ENCODE data around the gene DDX46.

DNA sequence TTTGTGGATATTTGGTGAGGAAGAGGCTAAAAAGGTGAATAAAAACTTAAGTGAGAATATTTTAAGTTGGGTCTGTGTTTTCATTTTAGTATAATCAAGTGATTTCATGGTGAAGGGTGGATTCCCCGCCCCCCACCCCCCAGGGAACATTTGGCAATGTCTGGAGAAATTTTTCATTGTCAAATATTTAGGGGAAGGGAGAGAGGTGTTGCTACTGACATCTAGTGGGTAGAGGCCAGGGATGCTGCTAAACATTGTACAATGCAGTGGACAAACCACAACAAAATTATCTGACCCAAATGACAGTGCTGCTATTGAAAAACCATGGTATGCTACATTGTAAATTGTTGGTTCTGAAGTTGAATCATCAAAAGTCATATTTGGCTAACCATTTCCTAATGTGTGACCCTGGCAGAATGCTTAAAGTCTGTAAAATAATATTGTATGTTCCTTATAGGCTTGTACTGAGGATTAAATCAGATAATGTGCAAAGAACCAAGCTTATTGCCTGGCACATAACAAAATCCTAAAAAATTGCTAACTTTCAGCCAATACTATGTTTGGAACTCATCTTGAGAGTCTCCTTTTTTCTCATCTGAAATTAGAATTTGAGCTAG is 92.8 kb downstream of the DDX46 start:
- TF ChIP-seq, protein P1, sequence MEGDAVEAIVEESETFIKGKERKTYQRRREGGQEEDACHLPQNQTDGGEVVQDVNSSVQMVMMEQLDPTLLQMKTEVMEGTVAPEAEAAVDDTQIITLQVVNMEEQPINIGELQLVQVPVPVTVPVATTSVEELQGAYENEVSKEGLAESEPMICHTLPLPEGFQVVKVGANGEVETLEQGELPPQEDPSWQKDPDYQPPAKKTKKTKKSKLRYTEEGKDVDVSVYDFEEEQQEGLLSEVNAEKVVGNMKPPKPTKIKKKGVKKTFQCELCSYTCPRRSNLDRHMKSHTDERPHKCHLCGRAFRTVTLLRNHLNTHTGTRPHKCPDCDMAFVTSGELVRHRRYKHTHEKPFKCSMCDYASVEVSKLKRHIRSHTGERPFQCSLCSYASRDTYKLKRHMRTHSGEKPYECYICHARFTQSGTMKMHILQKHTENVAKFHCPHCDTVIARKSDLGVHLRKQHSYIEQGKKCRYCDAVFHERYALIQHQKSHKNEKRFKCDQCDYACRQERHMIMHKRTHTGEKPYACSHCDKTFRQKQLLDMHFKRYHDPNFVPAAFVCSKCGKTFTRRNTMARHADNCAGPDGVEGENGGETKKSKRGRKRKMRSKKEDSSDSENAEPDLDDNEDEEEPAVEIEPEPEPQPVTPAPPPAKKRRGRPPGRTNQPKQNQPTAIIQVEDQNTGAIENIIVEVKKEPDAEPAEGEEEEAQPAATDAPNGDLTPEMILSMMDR (IDR thresholded peaks at IDR 0.05): no peak
- TF ChIP-seq POLR2A (IDR thresholded peaks at IDR 0.05): no peak

All from testis (tissue), 2 donors.